ENCODE results near the gene AGRN.

DNA sequence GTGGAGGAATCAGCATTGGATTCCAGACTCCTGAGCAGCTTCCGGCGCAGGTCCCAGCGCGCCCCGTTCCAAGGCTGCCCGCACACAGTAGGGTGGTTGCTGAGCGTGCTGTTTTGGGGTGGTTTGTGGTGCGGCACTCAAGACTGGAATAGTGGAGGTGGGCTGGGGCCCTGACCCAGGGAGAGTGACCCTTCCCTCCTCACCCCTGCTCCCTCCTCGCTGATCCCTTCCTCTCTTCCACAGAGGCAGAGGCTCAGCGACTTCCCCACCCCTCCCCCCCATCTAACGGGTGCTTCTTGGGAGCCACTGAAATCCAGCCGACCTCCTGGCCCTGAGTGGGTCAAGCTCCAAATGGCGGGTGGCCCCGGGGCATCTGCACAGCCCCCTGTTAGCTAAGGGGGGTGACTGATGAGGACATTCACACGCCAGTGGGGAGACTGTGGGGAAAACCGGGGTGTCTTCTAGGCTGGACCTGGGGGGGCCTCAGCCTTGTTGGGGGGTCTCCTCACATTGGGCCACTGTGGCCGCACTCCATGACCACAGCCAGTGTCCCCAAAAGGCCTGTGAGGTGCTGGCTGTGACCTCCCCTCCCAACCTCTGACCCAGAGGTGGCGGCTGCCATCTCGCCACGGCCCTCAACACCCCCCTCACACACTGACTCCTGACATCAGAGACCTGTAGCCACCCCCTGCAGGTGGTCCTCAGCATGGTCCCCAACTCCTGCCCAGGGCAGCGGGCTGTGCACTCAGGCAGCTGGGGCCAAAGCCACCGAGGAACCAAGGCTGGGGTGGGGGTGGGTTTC, 16.1 kb upstream of the AGRN start:
- TF ChIP-seq, protein P1, sequence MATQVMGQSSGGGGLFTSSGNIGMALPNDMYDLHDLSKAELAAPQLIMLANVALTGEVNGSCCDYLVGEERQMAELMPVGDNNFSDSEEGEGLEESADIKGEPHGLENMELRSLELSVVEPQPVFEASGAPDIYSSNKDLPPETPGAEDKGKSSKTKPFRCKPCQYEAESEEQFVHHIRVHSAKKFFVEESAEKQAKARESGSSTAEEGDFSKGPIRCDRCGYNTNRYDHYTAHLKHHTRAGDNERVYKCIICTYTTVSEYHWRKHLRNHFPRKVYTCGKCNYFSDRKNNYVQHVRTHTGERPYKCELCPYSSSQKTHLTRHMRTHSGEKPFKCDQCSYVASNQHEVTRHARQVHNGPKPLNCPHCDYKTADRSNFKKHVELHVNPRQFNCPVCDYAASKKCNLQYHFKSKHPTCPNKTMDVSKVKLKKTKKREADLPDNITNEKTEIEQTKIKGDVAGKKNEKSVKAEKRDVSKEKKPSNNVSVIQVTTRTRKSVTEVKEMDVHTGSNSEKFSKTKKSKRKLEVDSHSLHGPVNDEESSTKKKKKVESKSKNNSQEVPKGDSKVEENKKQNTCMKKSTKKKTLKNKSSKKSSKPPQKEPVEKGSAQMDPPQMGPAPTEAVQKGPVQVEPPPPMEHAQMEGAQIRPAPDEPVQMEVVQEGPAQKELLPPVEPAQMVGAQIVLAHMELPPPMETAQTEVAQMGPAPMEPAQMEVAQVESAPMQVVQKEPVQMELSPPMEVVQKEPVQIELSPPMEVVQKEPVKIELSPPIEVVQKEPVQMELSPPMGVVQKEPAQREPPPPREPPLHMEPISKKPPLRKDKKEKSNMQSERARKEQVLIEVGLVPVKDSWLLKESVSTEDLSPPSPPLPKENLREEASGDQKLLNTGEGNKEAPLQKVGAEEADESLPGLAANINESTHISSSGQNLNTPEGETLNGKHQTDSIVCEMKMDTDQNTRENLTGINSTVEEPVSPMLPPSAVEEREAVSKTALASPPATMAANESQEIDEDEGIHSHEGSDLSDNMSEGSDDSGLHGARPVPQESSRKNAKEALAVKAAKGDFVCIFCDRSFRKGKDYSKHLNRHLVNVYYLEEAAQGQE (IDR thresholded peaks at IDR 0.05; ENCODE audit: low read depth): no peak
- TF ChIP-seq POLR2A (IDR thresholded peaks at IDR 0.05; ENCODE audit: borderline replicate concordance, extremely low read depth, insufficient read depth, insufficient read length) (no peak), EGR1 (IDR thresholded peaks at IDR 0.05; ENCODE audit: low read depth) (no peak), CEBPB (IDR thresholded peaks at IDR 0.05; ENCODE audit: low read depth) (no peak)
- TF ChIP-seq, protein P2, sequence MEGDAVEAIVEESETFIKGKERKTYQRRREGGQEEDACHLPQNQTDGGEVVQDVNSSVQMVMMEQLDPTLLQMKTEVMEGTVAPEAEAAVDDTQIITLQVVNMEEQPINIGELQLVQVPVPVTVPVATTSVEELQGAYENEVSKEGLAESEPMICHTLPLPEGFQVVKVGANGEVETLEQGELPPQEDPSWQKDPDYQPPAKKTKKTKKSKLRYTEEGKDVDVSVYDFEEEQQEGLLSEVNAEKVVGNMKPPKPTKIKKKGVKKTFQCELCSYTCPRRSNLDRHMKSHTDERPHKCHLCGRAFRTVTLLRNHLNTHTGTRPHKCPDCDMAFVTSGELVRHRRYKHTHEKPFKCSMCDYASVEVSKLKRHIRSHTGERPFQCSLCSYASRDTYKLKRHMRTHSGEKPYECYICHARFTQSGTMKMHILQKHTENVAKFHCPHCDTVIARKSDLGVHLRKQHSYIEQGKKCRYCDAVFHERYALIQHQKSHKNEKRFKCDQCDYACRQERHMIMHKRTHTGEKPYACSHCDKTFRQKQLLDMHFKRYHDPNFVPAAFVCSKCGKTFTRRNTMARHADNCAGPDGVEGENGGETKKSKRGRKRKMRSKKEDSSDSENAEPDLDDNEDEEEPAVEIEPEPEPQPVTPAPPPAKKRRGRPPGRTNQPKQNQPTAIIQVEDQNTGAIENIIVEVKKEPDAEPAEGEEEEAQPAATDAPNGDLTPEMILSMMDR (IDR thresholded peaks at IDR 0.05 in 2 of 3, conservative IDR thresholded peaks at IDR 0.05 in 1 of 3; ENCODE audit: borderline replicate concordance in 1 of 3, insufficient read depth in 1 of 3, low read depth in 2 of 3, low read length in 2 of 3): no peak
- TF ChIP-seq, protein P3, sequence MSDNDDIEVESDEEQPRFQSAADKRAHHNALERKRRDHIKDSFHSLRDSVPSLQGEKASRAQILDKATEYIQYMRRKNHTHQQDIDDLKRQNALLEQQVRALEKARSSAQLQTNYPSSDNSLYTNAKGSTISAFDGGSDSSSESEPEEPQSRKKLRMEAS (IDR thresholded peaks at IDR 0.05): no peak

Measured in HCT116 (cell line).